Panc1 (cell line): Measurements from ENCODE around the gene AS3MT. TPM values are rescaled to one million over a fixed set of nuclear protein-coding genes. Genes with fewer than 3 reads are reported as not detected.
"Not testable (repeated sequence)": the region's sequence is repeated elsewhere in the genome, so short reads cannot be mapped to it uniquely, and the experiment has no call there.

Experiments used
- ATAC-seq: fragments of 200-7000 bp; cut with Tn5 transposase; 2 replicates; pipeline ENCODE4 v1.9.1; 2020; ENCODE audit warnings: mild to moderate bottlenecking, moderate library complexity
- Bru-seq: library from RNA; stranded (reverse); fragments of 400-500 nt; gene quantifications from one replicate; lab custom pipeline; 2021; lab: Mats Ljungman, UMichigan
- BruChase-seq, 2 experiments: library from RNA; stranded (reverse); fragments of 400-500 nt; gene quantifications; one replicate each; lab custom pipeline; 2021; lab: Mats Ljungman, UMichigan
- BruUV-seq: library from RNA; stranded (reverse); fragments of 400-500 nt; replicated peaks from 2 replicates; lab custom pipeline; 2021; lab: Mats Ljungman, UMichigan
- CTCF ChIA-PET: fragments of 300-600 bp; sonication (Branson Sonifier 250); formaldehyde crosslinking; loops from one replicate; lab custom pipeline; 2022; ENCODE audit warnings: antibody characterized with exemption; lab: Charles Lee
- POLR2A ChIA-PET: fragments of 300-600 bp; sonication (Branson Sonifier 250); formaldehyde crosslinking; loops from one replicate; lab custom pipeline; 2022; ENCODE audit warnings: antibody characterized with exemption; lab: Charles Lee
- DNase-seq: peaks from one replicate; pipeline ENCODE4 v3.0.0-alpha.2; 2010; ENCODE audit warnings: low read depth, low spot score
- H3K27ac ChIP-seq: 2 replicates; pipeline ENCODE4 v1.5.1; 2011; ENCODE audit warnings: mild to moderate bottlenecking, low read length, inconsistent platforms
- H3K27me3 ChIP-seq: fragments of 200-500 bp; sonication (Bioruptor generic); 2 replicates; pipeline ENCODE4 v1.6.0; 2014; ENCODE audit warnings: low read length, inconsistent platforms; ENCODE audit not compliant: control insufficient read depth, insufficient read depth
- H3K36me3 ChIP-seq: fragments of 200-500 bp; sonication (Bioruptor generic); 2 replicates; pipeline ENCODE4 v1.5.1; 2014; ENCODE audit warnings: inconsistent platforms, mild to moderate bottlenecking, low read length, moderate library complexity; ENCODE audit not compliant: control insufficient read depth, insufficient read depth
- H3K4me1 ChIP-seq: 2 replicates; pipeline ENCODE4 v1.5.1; 2011; ENCODE audit warnings: inconsistent platforms, mild to moderate bottlenecking, low read length, moderate library complexity; ENCODE audit not compliant: control insufficient read depth, insufficient read depth
- H3K4me3 ChIP-seq, 2 experiments: 2 replicates each; pipeline ENCODE4 v1.5.1; 2011 to 2012; ENCODE audit warnings: low read depth in 2 of 2, low read length in 2 of 2, mild to moderate bottlenecking in 2 of 2, inconsistent platforms in 1 of 2, moderate library complexity in 1 of 2
- H3K9me3 ChIP-seq: fragments of 200-500 bp; sonication (Bioruptor generic); 2 replicates; pipeline ENCODE4 v1.5.1; 2014; ENCODE audit warnings: low read depth, mild to moderate bottlenecking, inconsistent platforms, low read length, moderate library complexity; ENCODE audit not compliant: control insufficient read depth, insufficient read depth
- CTCF ChIP-seq: fragments of 450-650 bp; IDR thresholded peaks from 2 replicates; pipeline ENCODE4 v1.5.1; 2017; ENCODE audit warnings: mild to moderate bottlenecking
- POLR2AphosphoS5 ChIP-seq: IDR thresholded peaks from 2 replicates; pipeline ENCODE4 v1.6.1; 2012; ENCODE audit warnings: mild to moderate bottlenecking, low read depth, low read length, moderate library complexity
- REST ChIP-seq, 2 experiments: IDR thresholded peaks; 2 replicates each; pipeline ENCODE4 v1.6.1; 2011 to 2012; ENCODE audit warnings: low read depth in 2 of 2, control low read depth in 1 of 2, low read length in 1 of 2, mild to moderate bottlenecking in 1 of 2, moderate library complexity in 1 of 2; ENCODE audit not compliant: insufficient read depth in 1 of 2
- SIN3A ChIP-seq: IDR thresholded peaks from 2 replicates; pipeline ENCODE4 v1.6.1; 2012; ENCODE audit warnings: low read depth, mild to moderate bottlenecking, low read length, moderate library complexity, borderline replicate concordance; ENCODE audit not compliant: insufficient read depth
- TCF7L2 ChIP-seq: IDR thresholded peaks from 2 replicates; pipeline ENCODE4 v1.6.1; 2011; ENCODE audit warnings: mild to moderate bottlenecking, low read depth, low read length, inconsistent platforms
- in situ Hi-C: cut with HindIII; loops from 2 replicates; pipeline ENCODE4 v1.10.0; 2016; ENCODE audit warnings: low sequenced_read_pairs, low pct_unique_long_range_greater_than_20kb
- intact Hi-C: fragments of 100-400 bp; cut with micrococcal nuclease; formaldehyde crosslinking; loops from one replicate; pipeline ENCODE4 v1.10.0; 2022; ENCODE audit not compliant: unreplicated experiment
- long read RNA-seq: library from polyadenylated mRNA; unstranded; transcript quantifications from one replicate; pipeline ENCODE4 v2.0.0, GENCODE V29; 2021; ENCODE audit not compliant: unreplicated experiment
- polyA plus RNA-seq: library from polyadenylated mRNA; unstranded; fragments of >200 nt; gene quantifications from one replicate; pipeline ENCODE4 v1.2.1, GENCODE V29; 2012; ENCODE audit warnings: missing spikeins; ENCODE audit not compliant: insufficient read length
- total RNA-seq: library from RNA; stranded (reverse); gene quantifications from one replicate; pipeline ENCODE4 v1.2.1, GENCODE V29; 2021; ENCODE audit not compliant: unreplicated experiment

Gene AS3MT
- total RNA-seq: 4.0 TPM
- polyA plus RNA-seq: 13.6 TPM
- Bru-seq, nascent RNA: percentile 63 among the genes with signal in this experiment
- percentile 67 among the genes with signal in this experiment for BruChase-seq, experiment 1, labeled RNA remaining after a 2-hour chase
- percentile 83 among the genes with signal in this experiment for BruChase-seq, experiment 2, labeled RNA remaining after a 6-hour chase
- long read RNA-seq, partial matches to known transcripts: 0 of 2 reads
- long read RNA-seq, other reads (novel, unspliced or antisense): 2 of 2 reads

GRCh38 chr10:102869258-102870198 is at the start of gene AS3MT:
AS3MT (plus strand) TSS chr10:102869470; CDS start chr10:102869593, 123 bp downstream.
- intact Hi-C loops: no loop called here
- peak; percentile 96 for ATAC-seq
- Histone ChIP-seq H3K36me3 (no peaks in the 10 kb centered on the region), H3K4me3 (peak within 1 kb of the TSS; percentile 55 to 68), H3K4me1 (peaks cover 3% of the 10 kb centered on the region; the same call in 1 of the 2 replicates), H3K27ac (peak within 1 kb of the TSS; percentile 65), H3K27me3 (no peaks in the 10 kb centered on the region), H3K9me3 (no peaks in the 10 kb centered on the region)
- TF ChIP-seq SIN3A: no peak
- peak; percentile 46 for TF ChIP-seq POLR2AphosphoS5
- no peak for TF ChIP-seq REST (IDR thresholded peaks at IDR 0.05; ENCODE audit: insufficient read depth in 1 of 2, low read depth in 2 of 2, low read length in 1 of 2)
- TF ChIP-seq TCF7L2: no peak
- TF ChIP-seq CTCF: no peak
- CTCF ChIA-PET: interaction anchor here (0.6 kb wide), 2 partner anchors 24 to 97 kb away, joined by 3 read pairs; no protein-coding TSS in a partner anchor
- POLR2A ChIA-PET: interaction anchor here (0.6 kb wide), 1 partner anchor 8 kb away, joined by 3 read pairs; no protein-coding TSS in a partner anchor
- no peak for DNase-seq
- no TSS peak for BruUV-seq
- in situ Hi-C loops: no loop called here

- H3K4me3 ChIP-seq, ATAC-seq, BruUV-seq, intact Hi-C loops, H3K27ac ChIP-seq, in situ Hi-C loops, H3K36me3 ChIP-seq, DNase-seq, H3K9me3 ChIP-seq, CTCF ChIA-PET, H3K27me3 ChIP-seq, H3K4me1 ChIP-seq: not testable (repeated sequence)
- POLR2A ChIA-PET: interaction anchor here (0.7 kb wide), 1 partner anchor 188 kb away, joined by 4 read pairs; no protein-coding TSS in a partner anchor
Measured at GRCh38 chr10:102820008-102820407, 49.3 kb upstream of the AS3MT start.
